ENCODE results near the gene KCNK3.
A peak's percentile ranks its signal among the peaks of the same experiment; 100 is the strongest.

KCNK3 gene

DNA sequence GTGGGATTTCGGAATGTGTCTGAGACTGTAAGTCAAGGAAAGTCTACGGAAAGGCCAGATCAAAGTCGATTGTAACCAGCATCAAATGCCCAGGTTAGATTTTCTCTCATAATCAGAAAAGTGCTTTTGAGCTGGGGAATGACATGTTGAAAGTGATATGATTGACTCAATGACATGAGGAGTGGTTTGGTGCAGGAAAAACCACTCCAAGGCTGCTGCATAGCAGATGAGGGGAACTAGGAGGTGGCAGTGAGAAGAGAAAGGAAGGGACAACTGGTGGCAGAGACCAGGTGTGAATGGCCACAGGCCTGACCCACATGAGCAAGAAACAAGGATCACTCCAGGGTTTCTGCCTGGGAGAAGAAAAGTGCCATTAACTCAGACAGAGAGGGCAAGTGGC is 72.4 kb downstream of the KCNK3 start:
- Histone ChIP-seq H4K20me1 (ENCODE audit: insufficient read depth, low read length) (no peaks in the 10 kb centered on the region), H3K9ac (ENCODE audit: low read length) (peak overlapping the region; percentile 80), H3F3A (ENCODE audit: insufficient read depth, low read length) (no peaks in the 10 kb centered on the region), H3K9me3 (replicated peaks; ENCODE audit: insufficient read depth, low read length) (no peaks in the 10 kb centered on the region), H3K27ac (ENCODE audit: low read length) (no peak overlapping the region), H3K4me1 (ENCODE audit: low read length) (0 out of 2 replicates have a peak, but pooled peaks cover 3% of the 10 kb centered on the region), H2AFZ (ENCODE audit: low read length) (peak overlapping the region; percentile 93; the same call in 1 of the 2 replicates), H3K4me3 (ENCODE audit: low read length) (peak overlapping the region; percentile 93), H3K9me2 (replicated peaks; ENCODE audit: insufficient read depth, low read length) (no peaks in the 10 kb centered on the region), H3K27me3 (replicated peaks; ENCODE audit: insufficient read depth, low read length) (no peaks in the 10 kb centered on the region), H3K4me2 (ENCODE audit: low read depth, low read length) (peak overlapping the region; percentile 77), H3K79me2 (ENCODE audit: low read length) (peaks cover 42% of the 10 kb centered on the region), H3K36me3 (replicated peaks; ENCODE audit: insufficient read depth, low read length) (no peaks in the 10 kb centered on the region)
- TF ChIP-seq EZH2 (optimal IDR thresholded peaks at IDR 0.05; ENCODE audit: low read depth, low read length) (no peak), CTCF (IDR thresholded peaks at IDR 0.05; ENCODE audit: low read length) (no peak), EZH2phosphoT487 (IDR thresholded peaks at IDR 0.05; ENCODE audit: low read length) (no peak)
- DNase-seq: no peak

DNA sequence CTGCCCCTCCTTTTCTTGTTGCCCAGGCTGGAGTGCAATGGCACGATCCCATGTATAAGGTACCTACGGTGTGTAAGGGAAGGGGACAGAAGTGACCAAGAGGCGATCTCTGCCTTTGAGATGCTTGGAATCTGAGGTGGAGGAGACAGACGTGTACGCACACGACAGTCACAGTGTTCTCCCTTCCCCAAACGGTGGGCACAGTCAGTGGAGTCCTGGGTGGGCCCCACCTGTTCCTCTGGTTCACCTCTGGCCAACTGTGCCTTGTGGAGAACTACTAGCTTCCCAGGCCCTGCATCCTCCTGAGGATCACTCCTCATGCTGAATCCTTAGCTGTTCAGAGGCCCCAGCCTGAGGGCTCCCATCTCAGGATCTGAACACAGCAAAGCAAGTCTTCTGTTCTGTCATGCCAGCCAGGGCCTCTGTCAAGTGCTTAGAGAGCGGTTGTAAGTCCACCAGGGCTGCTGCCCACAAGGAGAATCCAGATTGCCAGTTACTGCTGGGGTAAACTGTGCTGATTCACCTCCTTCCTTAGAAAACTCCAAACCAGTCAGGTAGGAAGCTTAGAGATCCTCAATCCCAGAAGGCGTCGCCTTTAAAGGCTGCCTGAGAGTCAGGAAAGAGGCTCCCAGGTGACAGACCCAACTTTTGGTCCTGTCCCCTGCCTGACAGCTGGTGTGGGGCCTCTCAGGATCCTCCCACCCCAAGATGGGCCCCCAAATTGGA is 73.1 kb downstream of the KCNK3 start:
- H2AFZ ChIP-seq (ENCODE audit: low read length): no peak overlapping the region
- no peaks in the 10 kb centered on the region for H3F3A ChIP-seq (ENCODE audit: insufficient read depth, low read length)
- H3K4me3 ChIP-seq (ENCODE audit: low read length): no peak overlapping the region
- H3K9ac ChIP-seq (ENCODE audit: low read length): no peak overlapping the region
- H3K36me3 ChIP-seq (replicated peaks; ENCODE audit: insufficient read depth, low read length): no peaks in the 10 kb centered on the region
- H3K9me2 ChIP-seq (replicated peaks; ENCODE audit: insufficient read depth, low read length): no peaks in the 10 kb centered on the region
- H3K79me2 ChIP-seq (ENCODE audit: low read length): peaks cover 42% of the 10 kb centered on the region
- no peak overlapping the region for H3K27ac ChIP-seq (ENCODE audit: low read length)
- H3K27me3 ChIP-seq (replicated peaks; ENCODE audit: insufficient read depth, low read length): no peaks in the 10 kb centered on the region
- peak overlapping the region; percentile 77 for H3K4me2 ChIP-seq (ENCODE audit: low read depth, low read length)
- no peak for DNase-seq
- TF ChIP-seq EZH2phosphoT487 (IDR thresholded peaks at IDR 0.05; ENCODE audit: low read length): no peak
- TF ChIP-seq CTCF (IDR thresholded peaks at IDR 0.05; ENCODE audit: low read length): no peak
- no peak for TF ChIP-seq EZH2 (optimal IDR thresholded peaks at IDR 0.05; ENCODE audit: low read depth, low read length)
- no peaks in the 10 kb centered on the region for H4K20me1 ChIP-seq (ENCODE audit: insufficient read depth, low read length)
- 0 out of 2 replicates have a peak, but pooled peaks cover 3% of the 10 kb centered on the region for H3K4me1 ChIP-seq (ENCODE audit: low read length)
- H3K9me3 ChIP-seq (replicated peaks; ENCODE audit: insufficient read depth, low read length): no peaks in the 10 kb centered on the region

GRCh38 chr2:26767129-26767528 is 74.6 kb downstream of the KCNK3 start:
- H3K4me3 ChIP-seq (ENCODE audit: low read length): no peak overlapping the region
- no peaks in the 10 kb centered on the region for H3F3A ChIP-seq (ENCODE audit: insufficient read depth, low read length)
- H3K9me3 ChIP-seq (replicated peaks; ENCODE audit: insufficient read depth, low read length): no peaks in the 10 kb centered on the region
- H2AFZ ChIP-seq (ENCODE audit: low read length): no peak overlapping the region
- H3K4me1 ChIP-seq (ENCODE audit: low read length): 0 out of 2 replicates have a peak, but pooled peaks cover 3% of the 10 kb centered on the region
- peaks cover 51% of the 10 kb centered on the region for H3K79me2 ChIP-seq (ENCODE audit: low read length)
- no peaks in the 10 kb centered on the region for H4K20me1 ChIP-seq (ENCODE audit: insufficient read depth, low read length)
- TF ChIP-seq EZH2 (optimal IDR thresholded peaks at IDR 0.05; ENCODE audit: low read depth, low read length) (no peak), CTCF (IDR thresholded peaks at IDR 0.05; ENCODE audit: low read length) (no peak), EZH2phosphoT487 (IDR thresholded peaks at IDR 0.05; ENCODE audit: low read length) (no peak)
- no peak overlapping the region for H3K4me2 ChIP-seq (ENCODE audit: low read depth, low read length)
- H3K9me2 ChIP-seq (replicated peaks; ENCODE audit: insufficient read depth, low read length): no peaks in the 10 kb centered on the region
- H3K27me3 ChIP-seq (replicated peaks; ENCODE audit: insufficient read depth, low read length): no peaks in the 10 kb centered on the region
- no peak for DNase-seq
- no peaks in the 10 kb centered on the region for H3K36me3 ChIP-seq (replicated peaks; ENCODE audit: insufficient read depth, low read length)
- no peak overlapping the region for H3K27ac ChIP-seq (ENCODE audit: low read length)
- no peak overlapping the region for H3K9ac ChIP-seq (ENCODE audit: low read length)
